Right renal cortex interstitium (tissue), 3 donors: ENCODE measurements around the gene GATAD1. TPM values are rescaled to one million over a fixed set of nuclear protein-coding genes. Genes with fewer than 3 reads are reported as not detected.
"Not testable (repeated sequence)": the region's sequence is repeated elsewhere in the genome, so short reads cannot be mapped to it uniquely, and the experiment has no call there.

Experiments used
- DNase-seq, 3 donors: peaks; one replicate each; pipeline ENCODE4 v3.0.0-alpha.2; 2013; ENCODE audit warnings: low read depth in 3 of 3, low spot score in 2 of 3
- polyA plus RNA-seq, 3 donors: library from polyadenylated mRNA; unstranded; fragments of 120-200 nt; gene quantifications; one replicate each; pipeline ENCODE4 v1.2.1, GENCODE V29; 2013; ENCODE audit not compliant: insufficient read length in 3 of 3

The GATAD1 gene
- polyA plus RNA-seq, 3 donors, result 32.3 to 36.3 (median 34.5) TPM

DNA sequence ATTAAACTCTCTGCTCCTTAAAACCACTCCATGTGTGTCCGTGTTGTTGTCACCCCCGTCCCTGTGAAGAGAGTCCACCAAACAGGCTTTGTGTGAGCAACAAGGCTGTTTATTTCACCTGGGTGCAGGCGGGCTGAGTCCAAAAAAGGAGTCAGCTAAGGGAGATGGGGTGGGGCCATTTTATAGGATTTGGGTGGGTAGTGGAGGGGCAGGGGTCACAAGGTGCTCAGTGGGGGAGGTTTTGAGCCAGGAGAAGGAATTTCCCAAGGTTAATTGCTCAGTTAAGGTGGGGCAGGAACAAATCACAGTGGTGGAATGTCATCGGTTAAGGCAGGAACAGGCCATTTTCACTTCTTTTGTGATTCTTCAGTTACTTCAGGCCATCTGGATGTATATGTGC lies 31.9 kb downstream of the GATAD1 start:
- not testable (repeated sequence) for DNase-seq

DNA sequence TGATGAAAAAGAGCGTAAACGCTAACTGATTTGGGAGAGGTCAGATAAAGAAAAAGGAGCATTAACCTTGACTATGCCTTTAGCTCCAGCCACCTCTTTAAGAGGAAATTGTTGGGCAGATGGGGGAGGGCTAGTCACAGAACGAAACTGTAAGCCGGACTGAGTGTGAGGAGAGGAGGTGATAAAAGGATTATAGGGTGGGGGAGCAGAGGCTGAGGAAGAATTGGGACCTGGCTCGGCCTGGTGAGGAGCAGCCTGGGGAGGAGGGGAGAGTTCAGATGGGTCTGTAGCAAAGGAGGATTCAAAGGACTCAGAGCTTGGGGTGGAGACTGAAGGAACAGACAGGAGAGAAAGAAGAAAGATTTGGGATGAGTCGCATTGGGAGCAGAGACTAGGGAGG lies 36.3 kb downstream of the GATAD1 start:
- not testable (repeated sequence) for DNase-seq

DNA sequence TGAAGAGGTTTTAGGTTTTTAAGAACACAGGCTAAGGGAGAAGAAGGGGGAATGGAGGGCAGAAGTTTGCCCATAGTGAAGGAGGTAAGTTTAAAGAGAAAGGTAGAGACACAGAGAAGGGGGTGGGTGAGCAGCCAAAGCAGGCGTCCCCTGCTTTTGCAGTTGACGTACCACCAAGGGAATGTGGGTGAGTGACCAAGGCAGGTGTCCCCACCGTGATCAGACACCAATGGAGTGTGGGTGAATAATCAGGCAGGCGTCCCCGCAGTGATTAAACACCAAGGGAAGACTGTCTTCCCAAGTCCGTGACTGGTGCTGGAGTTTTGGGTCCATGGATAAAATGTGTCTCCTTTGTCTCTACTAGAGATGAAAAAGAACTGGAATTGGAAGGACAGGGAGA lies 36.9 kb downstream of the GATAD1 start:
- DNase-seq, result not testable (repeated sequence)

DNA sequence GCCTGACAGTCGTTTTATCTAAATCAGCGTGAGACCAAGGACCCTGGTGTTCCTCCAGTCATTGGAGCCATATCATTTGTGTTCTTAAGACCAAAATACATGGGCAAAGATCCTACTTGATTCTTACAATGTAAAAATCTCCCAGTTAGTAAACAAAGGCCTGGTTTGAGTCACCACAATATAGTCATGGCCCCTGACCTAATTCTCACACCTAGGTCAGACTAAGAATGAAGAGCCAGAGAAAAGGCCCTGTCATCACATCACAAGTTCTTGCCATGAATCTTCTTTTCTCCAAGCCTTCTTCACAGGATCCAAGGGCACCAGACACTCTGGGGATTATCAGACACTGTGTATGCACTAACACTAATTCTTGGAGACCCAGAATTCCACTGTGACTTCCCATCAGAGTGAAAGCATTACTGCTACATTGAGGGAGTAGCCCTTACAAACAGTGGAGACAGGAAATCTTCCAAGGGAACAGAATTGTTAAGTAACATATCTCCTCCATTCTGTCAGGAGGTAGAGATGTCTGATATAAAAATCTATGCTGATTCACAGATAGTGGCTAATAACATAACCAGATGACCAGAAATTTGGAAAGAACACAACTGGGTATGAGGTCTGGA lies 38.1 kb downstream of the GATAD1 start:
- DNase-seq, result no peak

DNA sequence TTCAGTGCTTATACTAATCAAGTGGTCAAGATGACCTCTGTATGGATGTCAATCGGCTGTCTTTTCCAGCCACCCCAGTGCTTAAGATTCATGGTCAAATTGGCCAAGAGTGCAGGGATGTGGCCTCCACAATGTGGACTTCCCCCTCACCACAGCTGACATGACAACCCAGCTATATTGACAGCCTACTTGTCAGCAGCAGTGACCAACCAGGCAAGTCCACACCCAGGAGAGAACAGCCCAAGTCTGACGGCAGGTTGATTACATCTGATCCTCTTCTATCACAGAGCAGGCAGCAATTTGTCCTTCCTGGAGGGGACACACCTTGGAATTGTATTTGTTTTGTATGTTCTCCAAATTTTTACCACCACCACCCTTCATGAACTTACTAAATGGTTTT lies 38.7 kb downstream of the GATAD1 start:
- no peak for DNase-seq

DNA sequence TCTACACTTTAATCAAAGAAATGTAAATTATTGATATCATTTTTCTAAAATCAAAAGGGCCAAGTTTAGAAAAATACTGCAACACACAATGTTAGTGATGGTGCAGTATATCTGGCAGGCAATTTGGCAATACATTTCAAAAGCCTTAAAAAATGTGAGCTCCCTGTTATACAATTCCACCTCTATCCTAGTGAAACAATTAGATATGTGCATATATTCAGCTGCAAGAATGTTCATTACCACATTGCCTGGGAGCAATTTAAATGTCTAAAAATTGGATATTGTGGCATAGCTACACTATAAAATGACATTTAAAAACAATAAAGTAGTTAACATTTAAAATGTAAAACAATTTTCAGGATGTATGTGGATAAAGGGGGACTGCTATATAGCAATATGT lies 40.5 kb downstream of the GATAD1 start:
- DNase-seq, result no peak

DNA sequence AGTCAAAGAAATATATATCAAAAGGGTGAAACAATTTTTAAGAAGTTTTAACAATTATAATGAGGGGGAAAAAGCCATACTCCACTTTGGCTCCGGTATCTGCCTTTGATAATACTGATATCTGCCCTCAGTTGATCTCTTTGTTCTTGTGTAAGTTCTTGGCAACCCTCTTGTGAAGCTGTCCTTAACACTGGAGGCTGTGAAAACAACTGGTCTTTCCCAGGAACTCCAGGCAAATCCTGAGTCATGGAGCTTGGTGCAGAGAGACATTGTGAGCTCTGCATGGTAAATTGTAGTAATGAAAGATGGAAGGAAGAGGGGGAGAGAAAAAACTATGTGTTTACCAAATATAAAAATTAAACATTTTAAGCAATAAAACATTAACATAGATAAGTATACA lies 42.4 kb downstream of the GATAD1 start:
- DNase-seq, result no peak

DNA sequence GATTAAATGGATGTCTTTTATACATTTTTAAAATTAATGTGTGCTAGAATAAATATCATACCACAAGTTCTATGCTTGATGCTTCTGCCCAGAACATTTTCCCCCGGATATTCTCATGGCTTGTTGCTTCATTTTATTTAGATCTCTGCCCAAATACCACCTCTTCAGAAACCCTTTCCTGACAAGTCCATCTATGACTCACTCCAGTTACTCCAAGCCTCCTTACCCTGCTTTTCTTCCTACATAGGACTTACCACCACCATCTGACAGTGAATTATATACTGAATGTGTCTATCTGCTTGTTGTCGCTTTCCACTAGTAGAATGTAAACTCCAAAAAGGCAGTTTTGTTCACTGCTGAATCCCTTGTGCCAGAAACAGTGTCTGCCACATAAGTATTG lies 49.6 kb downstream of the GATAD1 start:
- DNase-seq, result no peak

DNA sequence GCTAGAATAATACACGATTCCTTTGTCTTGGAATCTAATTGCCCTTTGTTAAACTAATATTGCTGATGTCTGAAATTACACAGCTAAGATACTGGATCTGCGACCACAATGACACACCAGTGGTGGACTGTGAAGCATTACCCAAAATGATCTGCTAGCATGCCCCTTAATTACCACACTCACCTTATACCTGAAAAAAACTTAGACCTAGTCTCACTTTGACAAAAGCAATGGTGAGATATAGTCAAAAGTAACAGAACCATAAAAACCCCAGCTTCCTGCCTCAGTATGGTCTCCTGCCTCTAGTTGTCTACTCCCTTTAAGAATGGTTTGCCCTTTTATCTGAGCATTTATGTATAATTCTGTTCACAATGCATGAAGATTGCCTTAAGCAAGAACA lies 51.3 kb downstream of the GATAD1 start:
- no peak for DNase-seq

DNA sequence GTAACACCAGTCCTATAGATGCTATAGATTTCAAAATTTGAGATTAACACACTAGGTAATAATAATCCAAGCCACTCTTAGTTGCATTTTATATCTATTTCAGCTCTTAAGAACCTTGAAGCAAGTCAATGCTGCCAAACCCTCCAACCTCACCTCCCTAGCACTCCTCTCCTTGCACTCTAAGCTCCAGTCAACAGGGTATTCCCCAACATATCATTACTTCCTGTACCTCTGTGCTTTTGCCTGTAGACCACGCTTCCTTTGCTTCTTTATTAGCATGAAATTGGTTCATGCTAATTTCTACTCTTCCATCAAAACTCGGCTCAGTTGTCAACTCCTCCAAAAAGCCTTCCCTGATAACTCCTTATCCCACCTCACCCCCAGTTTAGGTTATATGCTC lies 56.5 kb downstream of the GATAD1 start:
- no peak for DNase-seq

DNA sequence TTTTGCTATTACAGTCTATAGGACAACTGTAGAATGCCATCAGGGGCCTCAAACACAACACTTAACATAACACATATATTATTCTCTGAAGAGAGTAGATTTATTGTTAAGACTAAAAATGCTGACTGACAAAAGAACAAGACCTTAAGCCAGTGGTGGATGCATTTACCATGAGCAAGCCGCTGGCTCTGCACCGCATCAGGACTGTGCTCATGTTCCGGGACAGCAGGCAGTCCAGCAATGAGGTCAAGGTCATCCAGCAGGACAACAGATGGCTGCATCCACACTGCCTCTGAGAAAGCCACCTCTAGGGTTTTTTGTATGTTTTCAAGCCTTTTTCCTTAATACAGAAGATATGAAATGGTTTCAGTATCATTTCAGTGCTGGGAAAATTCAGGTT lies 57.3 kb downstream of the GATAD1 start:
- no peak for DNase-seq

DNA sequence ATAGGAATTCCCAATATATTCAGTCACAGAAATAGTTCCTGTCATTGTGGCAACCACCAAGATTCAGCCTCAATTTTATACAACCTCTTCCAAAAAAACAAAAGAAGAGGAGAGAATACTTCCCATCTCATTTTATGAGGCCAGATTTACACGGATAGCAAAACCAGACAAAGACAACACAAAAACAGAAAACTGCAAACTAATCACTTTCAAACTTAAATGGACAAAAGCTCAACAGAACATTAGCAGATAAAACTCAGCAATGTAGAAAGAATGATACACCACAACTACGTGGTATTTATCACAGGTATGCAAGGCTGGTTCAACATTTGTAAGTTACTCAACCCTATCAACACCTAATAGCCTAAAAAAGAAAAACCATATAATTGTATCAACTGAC lies 59.1 kb downstream of the GATAD1 start:
- DNase-seq, result no peak

DNA sequence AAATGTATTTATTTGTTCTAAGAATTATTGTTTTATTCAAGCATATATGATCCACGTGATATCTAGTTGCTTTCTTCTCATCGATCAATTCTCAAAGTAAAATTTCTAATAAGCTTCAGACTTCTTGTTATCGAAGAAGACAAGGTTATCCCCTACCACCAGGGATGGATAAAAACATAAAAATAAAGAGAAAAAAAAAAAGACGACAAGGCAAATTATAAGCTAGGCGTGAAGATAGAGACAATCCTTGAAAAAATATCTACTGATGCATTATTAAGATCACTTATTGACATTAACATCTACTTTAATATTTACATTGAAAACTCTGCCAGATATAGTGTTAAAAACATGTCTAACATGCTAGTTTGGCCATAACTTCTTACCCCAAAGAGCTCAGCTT lies 61.7 kb downstream of the GATAD1 start:
- no peak for DNase-seq

Other genes starting within 250 kb of the GATAD1 start
- gene KRIT1, start 201.6 kb upstream of the GATAD1 start, polyA plus RNA-seq, result 10 to 100 TPM; 44.5 to 44.9 (median 44.6) TPM
- gene ANKIB1, start 201.5 kb upstream of the GATAD1 start, polyA plus RNA-seq, result 10 to 100 TPM; 41.6 to 44.5 (median 42.7) TPM
- under 1 TPM; 0.55 to 0.74 (median 0.58) TPM for gene ERVW-1, start 30.5 kb downstream of the GATAD1 start, polyA plus RNA-seq
- 10 to 100 TPM; 33.1 to 37.8 (median 34.0) TPM for gene PEX1, start 81.0 kb downstream of the GATAD1 start, polyA plus RNA-seq
- 10 to 100 TPM; 17.9 to 20.1 (median 18.1) TPM for gene RBM48, start 81.3 kb downstream of the GATAD1 start, polyA plus RNA-seq
- gene FAM133B, start 142.9 kb downstream of the GATAD1 start, polyA plus RNA-seq, result 10 to 100 TPM; 45.1 to 54.2 (median 46.2) TPM